ENCODE results near the gene CYP24A1. TPM values are rescaled to one million over a fixed set of nuclear protein-coding genes. Genes with fewer than 3 reads are reported as not detected.

Gene CYP24A1
- total RNA-seq, 2 experiments from 2014 or later = not detected

- TF ChIP-seq, protein P1, sequence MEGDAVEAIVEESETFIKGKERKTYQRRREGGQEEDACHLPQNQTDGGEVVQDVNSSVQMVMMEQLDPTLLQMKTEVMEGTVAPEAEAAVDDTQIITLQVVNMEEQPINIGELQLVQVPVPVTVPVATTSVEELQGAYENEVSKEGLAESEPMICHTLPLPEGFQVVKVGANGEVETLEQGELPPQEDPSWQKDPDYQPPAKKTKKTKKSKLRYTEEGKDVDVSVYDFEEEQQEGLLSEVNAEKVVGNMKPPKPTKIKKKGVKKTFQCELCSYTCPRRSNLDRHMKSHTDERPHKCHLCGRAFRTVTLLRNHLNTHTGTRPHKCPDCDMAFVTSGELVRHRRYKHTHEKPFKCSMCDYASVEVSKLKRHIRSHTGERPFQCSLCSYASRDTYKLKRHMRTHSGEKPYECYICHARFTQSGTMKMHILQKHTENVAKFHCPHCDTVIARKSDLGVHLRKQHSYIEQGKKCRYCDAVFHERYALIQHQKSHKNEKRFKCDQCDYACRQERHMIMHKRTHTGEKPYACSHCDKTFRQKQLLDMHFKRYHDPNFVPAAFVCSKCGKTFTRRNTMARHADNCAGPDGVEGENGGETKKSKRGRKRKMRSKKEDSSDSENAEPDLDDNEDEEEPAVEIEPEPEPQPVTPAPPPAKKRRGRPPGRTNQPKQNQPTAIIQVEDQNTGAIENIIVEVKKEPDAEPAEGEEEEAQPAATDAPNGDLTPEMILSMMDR (IDR thresholded peaks at IDR 0.05) = no peak
- CTCF ChIA-PET = interaction anchor here (1.6 to 2.0 kb wide), 2 partner anchors 27 to 77 kb away, joined by 3 to 6 read pairs; no protein-coding TSS in a partner anchor
- Mint-ChIP-seq H3K27me3 (peaks cover 34% of the 10 kb centered on the region), H3K27ac (no peak overlapping the region), H3K4me1 (ENCODE audit: low read depth) (no peaks in the 10 kb centered on the region), H3K9me3 (no peaks in the 10 kb centered on the region), H3K36me3 (ENCODE audit: low read depth) (no peaks in the 10 kb centered on the region), H3K4me3 (no peak overlapping the region)
- no peak for ATAC-seq
- DNase-seq = no peak
- POLR2A ChIA-PET = no interaction called here
- intact Hi-C loops (cut with micrococcal nuclease) = no loop called here
These were observed 6.2 kb upstream of the CYP24A1 start for GRCh38 chr20:54179946-54180345.

GRCh38 chr20:54178256-54178655 lies 4.5 kb upstream of the CYP24A1 start:
- Mint-ChIP-seq H3K4me1 (ENCODE audit: low read depth) (peaks cover 11% of the 10 kb centered on the region), H3K4me3 (no peak overlapping the region), H3K9me3 (no peaks in the 10 kb centered on the region), H3K27ac (no peak overlapping the region), H3K36me3 (ENCODE audit: low read depth) (no peaks in the 10 kb centered on the region), H3K27me3 (peaks cover 46% of the 10 kb centered on the region)
- intact Hi-C loops (cut with micrococcal nuclease) = no loop called here
- TF ChIP-seq, protein P1 (IDR thresholded peaks at IDR 0.05) = no peak
- ChIA-PET CTCF (no interaction called here), POLR2A (no interaction called here)
- ATAC-seq (no peak), DNase-seq (no peak)

DNA sequence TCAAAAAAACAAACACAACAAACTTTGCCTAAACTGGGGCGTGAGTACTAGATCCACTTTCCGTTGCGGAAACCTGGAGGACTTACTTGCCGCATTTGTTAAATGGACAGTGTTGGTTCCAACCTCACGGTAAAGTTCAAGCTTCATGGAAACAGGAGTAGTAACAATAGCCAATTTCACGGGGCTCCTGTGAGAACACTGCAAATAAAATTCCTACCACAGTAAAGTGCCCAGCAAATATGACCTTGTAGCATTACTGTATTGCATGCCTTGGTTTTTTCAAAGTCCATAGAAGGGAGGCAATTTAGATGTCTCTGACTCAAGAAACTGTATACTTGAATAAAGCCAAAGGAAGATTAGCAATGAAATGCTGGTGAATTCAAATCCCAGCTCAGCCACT lies 3.6 kb upstream of the CYP24A1 start:
- H3K4me1 Mint-ChIP-seq (ENCODE audit: low read depth) = peaks cover 11% of the 10 kb centered on the region
- intact Hi-C loops (cut with micrococcal nuclease) = no loop called here
- H3K27me3 Mint-ChIP-seq = peaks cover 50% of the 10 kb centered on the region
- ATAC-seq (no peak), DNase-seq (no peak)
- no peak overlapping the region for H3K27ac Mint-ChIP-seq
- H3K36me3 Mint-ChIP-seq (ENCODE audit: low read depth) = no peaks in the 10 kb centered on the region
- H3K4me3 Mint-ChIP-seq = no peak overlapping the region
- ChIA-PET POLR2A (no interaction called here), CTCF (no interaction called here)
- H3K9me3 Mint-ChIP-seq = no peaks in the 10 kb centered on the region
- TF ChIP-seq, protein P1 (IDR thresholded peaks at IDR 0.05) = no peak

DNA sequence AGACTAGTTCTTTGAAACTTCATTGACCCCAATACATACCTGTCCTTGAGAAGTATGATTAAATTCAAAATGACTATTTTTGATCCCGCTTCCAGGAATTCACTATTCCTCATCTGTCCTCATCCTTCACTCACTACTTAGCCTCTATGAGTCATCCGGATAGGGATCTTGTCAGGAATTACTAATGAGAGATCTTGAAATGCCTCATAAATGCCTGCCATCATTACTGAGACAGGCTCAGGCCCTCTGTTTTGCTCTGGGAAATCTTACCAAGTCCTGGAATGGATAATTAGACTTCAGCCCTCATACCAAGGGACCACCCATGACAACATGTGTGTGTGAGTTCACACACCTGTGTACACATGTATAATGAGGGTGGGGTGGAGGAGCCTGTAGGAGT lies 2.8 kb upstream of the CYP24A1 start:
- no peaks in the 10 kb centered on the region for H3K9me3 Mint-ChIP-seq
- H3K27ac Mint-ChIP-seq = no peak overlapping the region
- no peaks in the 10 kb centered on the region for H3K36me3 Mint-ChIP-seq (ENCODE audit: low read depth)
- TF ChIP-seq, protein P1 (IDR thresholded peaks at IDR 0.05) = no peak
- H3K4me1 Mint-ChIP-seq (ENCODE audit: low read depth) = peaks cover 11% of the 10 kb centered on the region
- intact Hi-C loops (cut with micrococcal nuclease) = no loop called here
- DNase-seq = no peak
- ChIA-PET POLR2A (no interaction called here), CTCF (interaction anchor here (1.6 kb wide), 1 partner anchor 80 kb away, joined by 4 read pairs; no protein-coding TSS in a partner anchor)
- H3K4me3 Mint-ChIP-seq = no peak overlapping the region
- peaks cover 53% of the 10 kb centered on the region for H3K27me3 Mint-ChIP-seq
- ATAC-seq = no peak

DNA sequence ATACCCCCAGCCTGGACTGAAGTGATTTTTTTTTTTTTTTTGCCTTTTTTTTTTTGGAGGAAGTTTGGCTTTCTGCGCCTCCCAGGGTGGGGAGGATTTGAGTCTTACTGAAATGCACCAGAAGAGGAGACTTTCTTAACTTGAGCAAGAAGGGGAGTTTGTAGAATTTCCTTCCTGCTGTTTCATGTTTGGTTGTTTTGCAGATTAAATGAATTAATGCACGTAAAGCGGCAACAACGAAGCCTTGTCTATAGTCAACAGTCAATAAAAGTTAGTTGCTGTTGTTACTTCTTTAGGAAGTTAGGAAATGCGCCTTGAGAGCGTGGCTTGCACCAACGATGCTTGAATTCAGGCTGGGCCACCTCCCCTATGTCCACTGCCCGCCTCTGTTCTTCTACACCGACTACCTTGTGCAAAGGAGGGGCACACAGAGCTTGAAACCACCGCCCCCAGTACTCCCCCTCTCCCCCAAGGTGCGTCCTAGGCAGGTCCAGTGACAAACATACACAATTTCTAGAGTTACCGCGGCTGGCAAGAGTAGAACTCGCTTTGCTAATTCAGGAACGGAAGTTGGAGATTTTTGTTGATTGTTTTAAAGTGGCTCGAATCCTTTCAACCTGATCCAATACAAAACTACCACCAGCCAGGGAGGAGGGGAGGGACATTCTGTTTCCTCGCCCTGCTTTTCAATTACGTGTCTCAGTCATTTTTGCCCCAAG lies 830 bp upstream of the CYP24A1 start:
- Mint-ChIP-seq H3K36me3 (ENCODE audit: low read depth) (no peaks in the 10 kb centered on the region), H3K9me3 (no peaks in the 10 kb centered on the region), H3K4me3 (peak overlapping the region; percentile 21), H3K4me1 (ENCODE audit: low read depth) (peaks cover 11% of the 10 kb centered on the region), H3K27me3 (peaks cover 64% of the 10 kb centered on the region), H3K27ac (no peak overlapping the region)
- DNase-seq = no peak
- POLR2A ChIA-PET = no interaction called here
- no peak for ATAC-seq
- intact Hi-C loops (cut with micrococcal nuclease) = no loop called here
- CTCF ChIA-PET = interaction anchor here (1.2 to 2.2 kb wide), 2 partner anchors 71 to 77 kb away, joined by 4 to 6 read pairs; no protein-coding TSS in a partner anchor
- TF ChIP-seq, protein P1 (IDR thresholded peaks at IDR 0.05) = no peak
